ENCODE measurements around the gene GPATCH2. TPM values are rescaled to one million over a fixed set of nuclear protein-coding genes. Genes with fewer than 3 reads are reported as not detected.
"Not testable (repeated sequence)": the region's sequence is repeated elsewhere in the genome, so short reads cannot be mapped to it uniquely, and the experiment has no call there.

The GPATCH2 gene
- total RNA-seq, 1 donor from 2014 or later: 39.3 TPM

- Histone ChIP-seq H2AFZ (replicated peaks) (no peak overlapping the region), H3K4me2 (no peak overlapping the region), H3K27ac (no peak overlapping the region), H3F3A (ENCODE audit: low read depth) (no peaks in the 10 kb centered on the region), H3K9me3 (ENCODE audit: low read depth) (no peaks in the 10 kb centered on the region), H3K4me3 (no peak overlapping the region), H3K36me3 (no peaks in the 10 kb centered on the region), H3K4me1 (no peaks in the 10 kb centered on the region), H3K27me3 (no peaks in the 10 kb centered on the region), H3K79me2 (ENCODE audit: low read depth) (no peaks in the 10 kb centered on the region), H3K9ac (no peak overlapping the region), H4K20me1 (ENCODE audit: low read depth) (no peaks in the 10 kb centered on the region)
- Mint-ChIP-seq H3K4me1 (no peaks in the 10 kb centered on the region), H3K27ac (no peak overlapping the region), H3K4me3 (no peak overlapping the region), H3K36me3 (peaks cover 8% of the 10 kb centered on the region), H3K27me3 (ENCODE audit: insufficient read depth, low read depth) (no peaks in the 10 kb centered on the region), H3K9me3 (peaks cover 3% of the 10 kb centered on the region)
- TF ChIP-seq, protein P1, sequence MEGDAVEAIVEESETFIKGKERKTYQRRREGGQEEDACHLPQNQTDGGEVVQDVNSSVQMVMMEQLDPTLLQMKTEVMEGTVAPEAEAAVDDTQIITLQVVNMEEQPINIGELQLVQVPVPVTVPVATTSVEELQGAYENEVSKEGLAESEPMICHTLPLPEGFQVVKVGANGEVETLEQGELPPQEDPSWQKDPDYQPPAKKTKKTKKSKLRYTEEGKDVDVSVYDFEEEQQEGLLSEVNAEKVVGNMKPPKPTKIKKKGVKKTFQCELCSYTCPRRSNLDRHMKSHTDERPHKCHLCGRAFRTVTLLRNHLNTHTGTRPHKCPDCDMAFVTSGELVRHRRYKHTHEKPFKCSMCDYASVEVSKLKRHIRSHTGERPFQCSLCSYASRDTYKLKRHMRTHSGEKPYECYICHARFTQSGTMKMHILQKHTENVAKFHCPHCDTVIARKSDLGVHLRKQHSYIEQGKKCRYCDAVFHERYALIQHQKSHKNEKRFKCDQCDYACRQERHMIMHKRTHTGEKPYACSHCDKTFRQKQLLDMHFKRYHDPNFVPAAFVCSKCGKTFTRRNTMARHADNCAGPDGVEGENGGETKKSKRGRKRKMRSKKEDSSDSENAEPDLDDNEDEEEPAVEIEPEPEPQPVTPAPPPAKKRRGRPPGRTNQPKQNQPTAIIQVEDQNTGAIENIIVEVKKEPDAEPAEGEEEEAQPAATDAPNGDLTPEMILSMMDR (IDR thresholded peaks at IDR 0.05): no peak
- TF ChIP-seq EZH2 (IDR thresholded peaks at IDR 0.05): no peak
- TF ChIP-seq EZH2phosphoT487 (IDR thresholded peaks at IDR 0.05): no peak
- DNase-seq (ENCODE audit: low spot score): no peak
These were observed 105.9 kb downstream of the GPATCH2 start for GRCh38 chr1:217524787-217525520.

DNA sequence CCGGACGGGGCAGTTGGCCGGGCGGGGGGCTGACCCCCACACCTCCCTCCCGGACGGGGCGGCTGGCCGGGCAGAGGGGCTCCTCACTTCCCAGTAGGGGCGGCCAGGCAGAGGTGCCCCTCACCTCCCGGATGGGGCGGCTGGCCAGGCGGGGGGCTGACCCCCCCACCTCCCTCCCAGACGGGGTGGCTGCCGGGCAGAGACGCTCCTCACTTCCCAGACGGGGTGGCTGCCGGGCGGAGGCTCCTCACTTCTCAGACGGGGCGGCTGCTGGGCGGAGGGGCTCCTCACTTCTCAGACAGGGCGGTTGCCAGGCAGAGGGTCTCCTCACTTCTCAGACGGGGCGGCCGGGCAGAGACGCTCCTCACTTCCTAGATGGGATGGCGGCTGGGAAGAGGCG, 107.0 kb downstream of the GPATCH2 start:
- not testable (repeated sequence) for H4K20me1 ChIP-seq (ENCODE audit: low read depth); H3K36me3 ChIP-seq; H3K9ac ChIP-seq; H3K9me3 Mint-ChIP-seq; H3F3A ChIP-seq (ENCODE audit: low read depth); H3K4me3 Mint-ChIP-seq; H3K27ac ChIP-seq; DNase-seq (ENCODE audit: low spot score); H3K9me3 ChIP-seq (ENCODE audit: low read depth); H3K4me1 ChIP-seq; H3K27me3 Mint-ChIP-seq (ENCODE audit: insufficient read depth, low read depth); H3K27me3 ChIP-seq; H3K79me2 ChIP-seq (ENCODE audit: low read depth); H3K4me3 ChIP-seq; H3K36me3 Mint-ChIP-seq; H3K4me1 Mint-ChIP-seq; H2AFZ ChIP-seq (replicated peaks); H3K4me2 ChIP-seq; H3K27ac Mint-ChIP-seq

DNA sequence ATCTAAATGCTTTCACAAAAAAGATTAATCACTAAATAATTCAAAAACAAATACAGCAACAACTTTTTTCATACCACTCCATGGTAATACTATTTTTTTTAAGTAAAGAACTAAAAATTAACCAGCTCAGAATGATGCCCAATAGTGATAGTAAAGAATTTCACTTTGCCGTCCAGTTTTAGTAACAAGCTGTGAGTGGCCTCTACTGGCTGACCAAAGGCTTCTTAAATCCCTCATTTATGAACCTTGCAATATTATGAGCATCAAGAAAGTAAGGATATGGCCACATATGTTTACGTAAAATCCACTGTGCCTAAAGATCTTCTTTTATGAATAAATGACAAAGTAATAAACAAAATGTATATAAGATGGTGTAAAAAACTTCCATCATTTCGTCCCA, 108.6 kb downstream of the GPATCH2 start:
- Histone ChIP-seq H3K9me3 (ENCODE audit: low read depth) (no peaks in the 10 kb centered on the region), H3K4me2 (no peak overlapping the region), H4K20me1 (ENCODE audit: low read depth) (no peaks in the 10 kb centered on the region), H2AFZ (replicated peaks) (no peak overlapping the region), H3F3A (ENCODE audit: low read depth) (no peaks in the 10 kb centered on the region), H3K27ac (no peak overlapping the region), H3K9ac (no peak overlapping the region), H3K4me1 (no peaks in the 10 kb centered on the region), H3K36me3 (no peaks in the 10 kb centered on the region), H3K79me2 (ENCODE audit: low read depth) (no peaks in the 10 kb centered on the region), H3K27me3 (no peaks in the 10 kb centered on the region), H3K4me3 (no peak overlapping the region)
- Mint-ChIP-seq H3K27ac (no peak overlapping the region), H3K4me1 (no peaks in the 10 kb centered on the region), H3K9me3 (no peaks in the 10 kb centered on the region), H3K4me3 (no peak overlapping the region), H3K36me3 (peaks cover 2% of the 10 kb centered on the region), H3K27me3 (ENCODE audit: insufficient read depth, low read depth) (no peaks in the 10 kb centered on the region)
- TF ChIP-seq, protein P1 (IDR thresholded peaks at IDR 0.05): peak; percentile 17
- TF ChIP-seq EZH2phosphoT487 (IDR thresholded peaks at IDR 0.05) (no peak), EZH2 (IDR thresholded peaks at IDR 0.05) (no peak)
- no peak for DNase-seq (ENCODE audit: low spot score)

DNA sequence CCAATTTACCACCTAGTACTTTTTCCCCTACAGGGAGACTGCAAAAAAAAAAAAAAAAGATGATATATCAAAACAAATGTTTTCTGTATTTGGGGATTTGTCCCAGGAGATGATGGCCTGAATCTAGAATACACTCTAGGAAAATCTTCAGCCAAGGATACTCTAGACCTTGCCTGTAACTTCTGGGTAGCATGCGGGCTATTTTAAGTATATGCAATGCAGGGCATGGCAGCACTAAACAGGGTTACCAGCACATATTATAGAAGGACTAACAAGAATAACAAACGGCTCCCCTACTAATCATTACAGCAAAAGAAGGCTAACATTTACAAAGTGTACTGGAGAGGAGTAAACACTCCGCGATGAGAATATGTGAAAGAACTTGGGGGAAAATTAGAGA, 109.6 kb downstream of the GPATCH2 start:
- H3K4me1 ChIP-seq: no peaks in the 10 kb centered on the region
- H3K9ac ChIP-seq: no peak overlapping the region
- H3K79me2 ChIP-seq (ENCODE audit: low read depth): no peaks in the 10 kb centered on the region
- no peaks in the 10 kb centered on the region for H3K36me3 ChIP-seq
- Mint-ChIP-seq H3K9me3 (no peaks in the 10 kb centered on the region), H3K27me3 (ENCODE audit: insufficient read depth, low read depth) (no peaks in the 10 kb centered on the region), H3K27ac (no peak overlapping the region), H3K36me3 (peaks cover 2% of the 10 kb centered on the region), H3K4me3 (no peak overlapping the region), H3K4me1 (no peaks in the 10 kb centered on the region)
- DNase-seq (ENCODE audit: low spot score): no peak
- H3K27ac ChIP-seq: no peak overlapping the region
- H3K4me2 ChIP-seq: no peak overlapping the region
- no peaks in the 10 kb centered on the region for H3F3A ChIP-seq (ENCODE audit: low read depth)
- TF ChIP-seq EZH2 (IDR thresholded peaks at IDR 0.05) (no peak), EZH2phosphoT487 (IDR thresholded peaks at IDR 0.05) (no peak)
- TF ChIP-seq, protein P1 (IDR thresholded peaks at IDR 0.05): no peak
- no peaks in the 10 kb centered on the region for H4K20me1 ChIP-seq (ENCODE audit: low read depth)
- no peaks in the 10 kb centered on the region for H3K9me3 ChIP-seq (ENCODE audit: low read depth)
- H3K27me3 ChIP-seq: no peaks in the 10 kb centered on the region
- no peak overlapping the region for H2AFZ ChIP-seq (replicated peaks)
- no peak overlapping the region for H3K4me3 ChIP-seq
